Right lobe of liver (tissue), 6 donors: ENCODE measurements around the gene FAAH2. TPM values are rescaled to one million over a fixed set of nuclear protein-coding genes. Genes with fewer than 3 reads are reported as not detected.
A peak's percentile ranks its signal among the peaks of the same experiment; 100 is the strongest.
"Not testable (repeated sequence)": the region's sequence is repeated elsewhere in the genome, so short reads cannot be mapped to it uniquely, and the experiment has no call there.

Experiments
- ATAC-seq, 4 donors: fragments of 200-7000 bp; cut with Tn5 transposase; one replicate each; pipeline ENCODE4 v1.9.1; 2020; ENCODE audit warnings: mild to moderate bottlenecking in 4 of 4, moderate library complexity in 4 of 4
- DNase-seq, 3 donors: peaks; one replicate each; pipeline ENCODE4 v3.0.0-alpha.2; 2020
- H3K27ac ChIP-seq, 3 donors: fragments of 200-600 bp; one replicate each; pipeline ENCODE4 v1.8.0; 2022
- H3K27me3 ChIP-seq, 2 donors: fragments of 200-600 bp; one replicate each; pipeline ENCODE4 v1.8.0; 2022
- H3K36me3 ChIP-seq, 4 donors: fragments of 200-600 bp; sonication (generic) in 1 of 4; one replicate each; pipeline versions ENCODE4 v1.5.1 to v1.8.0; 2017 to 2022; ENCODE audit warnings: control low read depth in 1 of 4
- H3K4me1 ChIP-seq, 4 donors: fragments of 200-600 bp; sonication (generic) in 1 of 4; one replicate each; pipeline versions ENCODE4 v1.5.1 to v1.8.0; 2017 to 2022; ENCODE audit warnings: control low read depth in 1 of 4
- H3K4me3 ChIP-seq, 3 donors: fragments of 200-600 bp; one replicate each; pipeline ENCODE4 v1.8.0; 2022
- H3K9me3 ChIP-seq, 4 donors: fragments of 200-600 bp; sonication (generic) in 1 of 4; one replicate each; pipeline versions ENCODE4 v1.5.1 to v1.8.0; 2017 to 2022; ENCODE audit warnings: control low read depth in 1 of 4
- CTCF ChIP-seq, 4 donors: fragments of 200-600 bp in 3 of 4; fragments of 450-650 bp in 1 of 4; IDR thresholded peaks; one replicate each; pipeline versions ENCODE4 v1.5.1 to v1.8.0; 2016 to 2022; ENCODE audit warnings: antibody characterized with exemption in 4 of 4, mild to moderate bottlenecking in 2 of 4
- POLR2A ChIP-seq: fragments of 450-650 bp; IDR thresholded peaks from one replicate; pipeline ENCODE4 v1.6.1; 2017; ENCODE audit warnings: antibody characterized with exemption, mild to moderate bottlenecking
- WGBS: methylation state at CpG from one replicate; pipeline ENCODE4 v1.1.6; 2018; ENCODE audit warnings: low coverage, low lambda C conversion rate; ENCODE audit not compliant: insufficient coverage; ENCODE audit errors: missing lambda C conversion rate; 5-methylcytosine and 5-hydroxymethylcytosine counted together
- intact Hi-C, 2 donors: fragments of 100-400 bp; cut with DNase I; formaldehyde crosslinking; loops; one replicate each; pipeline versions ENCODE4 v1.11.2 to v1.14.1; 2022
- total RNA-seq, 6 experiments: library from RNA; depleted of rRNA in 2 of 6; stranded (reverse); fragments of >200 nt in 2 of 6; fragmentation: NEBNext Ultra II Directional in 3 of 6; extraction: Animal tissue kit (Norgen Biotek cat#: 25700) in 3 of 6; gene quantifications; one replicate each; pipeline versions ENCODE4 v1.1.0 to v1.2.4, GENCODE V29; 2016 to 2023
- donor health status: DM: no; HTN: yes; CAD: no.
- donor health status: DM: no; HTN: no; CAD: no.
- donor health status: DM: no; HTN: no; CAD: no.
- donor health status: DM: no; HTN: yes; CAD: no.
- donor health status: DM: no; HTN: yes; CAD: no.

Gene FAAH2
- total RNA-seq, 6 experiments from 2014 or later, result 6.9 to 19.7 (median 10.0) TPM

- ATAC-seq (peak in 3 of 4 donors; percentile 57 to 58 (median 57)), DNase-seq (no peak)
- Histone ChIP-seq H3K9me3 (no peaks in the 10 kb centered on the region), H3K36me3 (peaks cover 0 to 2% (median 0%) of the 10 kb centered on the region in 4 donors), H3K27ac (no peak overlapping the region), H3K27me3 (no peaks in the 10 kb centered on the region), H3K4me3 (no peak overlapping the region), H3K4me1 (no peaks in the 10 kb centered on the region)
- peak; percentile 11 to 39 (median 31) for TF ChIP-seq CTCF (IDR thresholded peaks at IDR 0.05)
- TF ChIP-seq POLR2A, result no peak
- intact Hi-C loops, result no loop called here
Observed at GRCh38 chrX:57329008-57329407, 42.5 kb downstream of the FAAH2 start.

- H3K27me3 ChIP-seq, DNase-seq, ATAC-seq, H3K4me1 ChIP-seq, H3K9me3 ChIP-seq, H3K36me3 ChIP-seq, H3K27ac ChIP-seq, H3K4me3 ChIP-seq, intact Hi-C loops: not testable (repeated sequence)
- no CpG with 5 or more reads among the region's 2 CpGs for WGBS
Observed at GRCh38 chrX:57335790-57336189, 49.3 kb downstream of the FAAH2 start.

- 30% methylated on average over 2 of the region's 2 CpGs for WGBS
- H3K4me3 ChIP-seq, result no peak overlapping the region
- H3K27me3 ChIP-seq, result no peaks in the 10 kb centered on the region
- no peak overlapping the region for H3K27ac ChIP-seq
- ATAC-seq, result no peak
- H3K36me3 ChIP-seq, result no peaks in the 10 kb centered on the region
- no peak for DNase-seq
- H3K4me1 ChIP-seq, result no peaks in the 10 kb centered on the region
- intact Hi-C loops, result no loop called here
- no peak for TF ChIP-seq POLR2A
- TF ChIP-seq CTCF (IDR thresholded peaks at IDR 0.05), result no peak
- H3K9me3 ChIP-seq, result peaks cover 0 to 7% (median 0%) of the 10 kb centered on the region in 4 donors
Observed at GRCh38 chrX:57353472-57354132, 67.1 kb downstream of the FAAH2 start.

- no peak overlapping the region for H3K4me3 ChIP-seq
- H3K9me3 ChIP-seq, result no peaks in the 10 kb centered on the region
- no peaks in the 10 kb centered on the region for H3K4me1 ChIP-seq
- 19% methylated on average over 1 of the region's 1 CpG for WGBS
- TF ChIP-seq POLR2A (no peak), CTCF (IDR thresholded peaks at IDR 0.05) (no peak)
- DNase-seq, result no peak
- H3K27ac ChIP-seq, result no peak overlapping the region
- no peak for ATAC-seq
- H3K36me3 ChIP-seq, result no peaks in the 10 kb centered on the region
- intact Hi-C loops, result no loop called here
- no peaks in the 10 kb centered on the region for H3K27me3 ChIP-seq
Observed at GRCh38 chrX:57364145-57364544, 77.6 kb downstream of the FAAH2 start.

GRCh38 chrX:57366430-57366829 lies 79.9 kb downstream of the FAAH2 start:
- no peaks in the 10 kb centered on the region for H3K36me3 ChIP-seq
- H3K27me3 ChIP-seq, result no peaks in the 10 kb centered on the region
- no peaks in the 10 kb centered on the region for H3K9me3 ChIP-seq
- no peak for DNase-seq
- TF ChIP-seq CTCF (IDR thresholded peaks at IDR 0.05) (no peak), POLR2A (no peak)
- no peak for ATAC-seq
- WGBS, result no CpG with 5 or more reads among the region's 4 CpGs
- H3K27ac ChIP-seq, result no peak overlapping the region
- intact Hi-C loops, result no loop called here
- no peak overlapping the region for H3K4me3 ChIP-seq
- H3K4me1 ChIP-seq, result no peaks in the 10 kb centered on the region
